Spleen (tissue), 11 donors: ENCODE data around the gene PREP. TPM values are rescaled to one million over a fixed set of nuclear protein-coding genes. Genes with fewer than 3 reads are reported as not detected.

Experiments used
- DNase-seq: peaks from one replicate; pipeline ENCODE4 v3.0.0-alpha.2; 2020
- H3K27ac ChIP-seq, 8 donors: fragments of 200-600 bp; sonication (generic) in 7 of 8; 1 replicate in 4 of 8; 2 replicates in 4 of 8; pipeline versions ENCODE4 v1.5.0 to v1.8.0; 2016 to 2021; ENCODE audit warnings: inconsistent platforms in 4 of 8, mild to moderate bottlenecking in 4 of 8, moderate library complexity in 1 of 8
- H3K27me3 ChIP-seq, 7 donors: fragments of 200-600 bp; sonication (generic) in 6 of 7; replicated peaks in 1 of 7; 1 replicate in 4 of 7; 2 replicates in 3 of 7; pipeline versions ENCODE4 v1.5.0 to v1.8.0; 2016 to 2021; ENCODE audit warnings: inconsistent platforms in 3 of 7, mild to moderate bottlenecking in 1 of 7
- H3K36me3 ChIP-seq, 6 donors: fragments of 200-600 bp; sonication (generic) in 5 of 6; 1 replicate in 4 of 6; 2 replicates in 2 of 6; pipeline versions ENCODE4 v1.5.0 to v1.8.0; 2016 to 2021; ENCODE audit warnings: inconsistent platforms in 2 of 6
- H3K4me1 ChIP-seq, 6 donors: fragments of 200-600 bp; sonication (generic) in 5 of 6; 1 replicate in 3 of 6; 2 replicates in 3 of 6; pipeline versions ENCODE4 v1.5.0 to v1.8.0; 2016 to 2021; ENCODE audit warnings: inconsistent platforms in 3 of 6
- H3K4me3 ChIP-seq, 8 donors: fragments of 200-600 bp; sonication (generic) in 7 of 8; 1 replicate in 4 of 8; 2 replicates in 4 of 8; pipeline versions ENCODE4 v1.5.0 to v1.8.0; 2016 to 2021; ENCODE audit warnings: inconsistent platforms in 4 of 8, mild to moderate bottlenecking in 4 of 8, moderate library complexity in 2 of 8
- H3K9me3 ChIP-seq, 8 donors: fragments of 200-600 bp; sonication (generic) in 7 of 8; 1 replicate in 4 of 8; 2 replicates in 4 of 8; pipeline versions ENCODE4 v1.5.0 to v1.8.0; 2016 to 2021; ENCODE audit warnings: inconsistent platforms in 4 of 8
- POLR2A ChIP-seq, 3 donors: fragments of 450-650 bp; IDR thresholded peaks; one replicate each; pipeline ENCODE4 v1.5.1; 2017; ENCODE audit warnings: antibody characterized with exemption in 3 of 3, mild to moderate bottlenecking in 1 of 3
- POLR2AphosphoS5 ChIP-seq, 3 donors: sonication (generic); formaldehyde crosslinking; IDR thresholded peaks; one replicate each; pipeline ENCODE4 v1.5.1; 2017; ENCODE audit warnings: antibody characterized with exemption in 3 of 3
- WGBS, 5 donors: extraction: QIAGEN DNeasy Blood & Tissue Kit in 3 of 5; methylation state at CpG; one replicate each; pipeline versions ENCODE4 v1.1.5 to v1.1.7; 2013 to 2018; 5-methylcytosine and 5-hydroxymethylcytosine counted together
- intact Hi-C: fragments of 100-400 bp; cut with DNase I; formaldehyde crosslinking; loops from one replicate; pipeline ENCODE4 v1.15.0; 2023; ENCODE audit warnings: low total_unique reads
- polyA plus RNA-seq, 3 donors: library from polyadenylated mRNA; stranded (reverse); fragments of 200-250 nt; gene quantifications; one replicate each; pipeline ENCODE4 v1.2.1, GENCODE V29; 2013
- total RNA-seq, 7 donors: library from RNA; depleted of rRNA in 3 of 7; stranded (reverse); fragments of >200 nt in 3 of 7; fragmentation: NEBNext Ultra II Directional in 4 of 7; extraction: Animal tissue kit (Norgen Biotek cat#: 25700) in 4 of 7; gene quantifications; one replicate each; pipeline versions ENCODE4 v1.1.0 to v1.2.1, GENCODE V29; 2016 to 2021
- TF ChIP-seq, protein P1 (sequence below), 11 experiments: fragments of 200-600 bp in 7 of 11; fragments of 450-650 bp in 4 of 11; sonication (generic) in 4 of 11; IDR thresholded peaks in 8 of 11; conservative IDR thresholded peaks in 3 of 11; 1 replicate in 7 of 11; 2 replicates in 4 of 11; pipeline versions ENCODE4 v1.4.0 to v1.8.0; 2016 to 2021; ENCODE audit warnings: antibody characterized with exemption in 11 of 11, inconsistent platforms in 4 of 11, mild to moderate bottlenecking in 1 of 11
- donor health status: healthy with polysubstance abuse.
- donor health status: DM: no; HTN: no; CAD: no; lungs with moderate emphysema.
- donor health status: DM: no; HTN: no; CAD: no.
- donor health status: Bipolar disorder and iron deficiency.
- donor health status: healthy.
- donor health status: DM: no; HTN: no; CAD: no.
- donor health status: DM: yes; HTN: yes; CAD: no.

PREP gene
- total and polyA plus RNA-seq, 10 donors: 9.8 to 22.9 (median 18.5) TPM

DNA sequence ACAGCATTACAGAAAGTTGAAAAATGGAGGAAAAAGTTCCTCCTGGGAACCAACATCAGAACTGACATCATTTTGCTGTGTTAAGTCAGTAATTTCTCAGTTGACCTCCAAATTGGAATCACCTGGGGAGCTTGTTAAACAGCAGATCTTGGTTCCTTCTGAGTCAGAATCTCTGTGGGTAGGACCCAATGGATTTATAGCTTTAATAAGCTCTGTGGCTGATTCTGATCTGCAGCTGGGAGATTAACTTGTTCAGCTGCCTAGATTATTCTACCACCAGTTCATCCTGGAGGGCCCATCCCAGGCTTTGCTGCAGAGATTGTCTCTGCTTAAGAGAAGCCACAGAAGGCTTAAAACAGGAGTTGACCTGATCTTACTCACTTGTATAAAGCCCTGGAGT is 132.4 kb downstream of the PREP start:
- Histone ChIP-seq H3K4me3 (no peak overlapping the region), H3K4me1 (no peaks in the 10 kb centered on the region), H3K9me3 (peaks cover 0 to 11% (median 3%) of the 10 kb centered on the region in 8 donors), H3K36me3 (peaks cover 0 to 7% (median 3%) of the 10 kb centered on the region in 6 donors), H3K27me3 (no peaks in the 10 kb centered on the region), H3K27ac (no peak overlapping the region)
- no peak for DNase-seq
- TF ChIP-seq, protein P1, sequence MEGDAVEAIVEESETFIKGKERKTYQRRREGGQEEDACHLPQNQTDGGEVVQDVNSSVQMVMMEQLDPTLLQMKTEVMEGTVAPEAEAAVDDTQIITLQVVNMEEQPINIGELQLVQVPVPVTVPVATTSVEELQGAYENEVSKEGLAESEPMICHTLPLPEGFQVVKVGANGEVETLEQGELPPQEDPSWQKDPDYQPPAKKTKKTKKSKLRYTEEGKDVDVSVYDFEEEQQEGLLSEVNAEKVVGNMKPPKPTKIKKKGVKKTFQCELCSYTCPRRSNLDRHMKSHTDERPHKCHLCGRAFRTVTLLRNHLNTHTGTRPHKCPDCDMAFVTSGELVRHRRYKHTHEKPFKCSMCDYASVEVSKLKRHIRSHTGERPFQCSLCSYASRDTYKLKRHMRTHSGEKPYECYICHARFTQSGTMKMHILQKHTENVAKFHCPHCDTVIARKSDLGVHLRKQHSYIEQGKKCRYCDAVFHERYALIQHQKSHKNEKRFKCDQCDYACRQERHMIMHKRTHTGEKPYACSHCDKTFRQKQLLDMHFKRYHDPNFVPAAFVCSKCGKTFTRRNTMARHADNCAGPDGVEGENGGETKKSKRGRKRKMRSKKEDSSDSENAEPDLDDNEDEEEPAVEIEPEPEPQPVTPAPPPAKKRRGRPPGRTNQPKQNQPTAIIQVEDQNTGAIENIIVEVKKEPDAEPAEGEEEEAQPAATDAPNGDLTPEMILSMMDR (IDR thresholded peaks at IDR 0.05 in 8 of 11, conservative IDR thresholded peaks at IDR 0.05 in 3 of 11): no peak
- TF ChIP-seq POLR2A (IDR thresholded peaks at IDR 0.05) (no peak), POLR2AphosphoS5 (IDR thresholded peaks at IDR 0.05) (no peak)
- intact Hi-C loops: no loop called here

DNA sequence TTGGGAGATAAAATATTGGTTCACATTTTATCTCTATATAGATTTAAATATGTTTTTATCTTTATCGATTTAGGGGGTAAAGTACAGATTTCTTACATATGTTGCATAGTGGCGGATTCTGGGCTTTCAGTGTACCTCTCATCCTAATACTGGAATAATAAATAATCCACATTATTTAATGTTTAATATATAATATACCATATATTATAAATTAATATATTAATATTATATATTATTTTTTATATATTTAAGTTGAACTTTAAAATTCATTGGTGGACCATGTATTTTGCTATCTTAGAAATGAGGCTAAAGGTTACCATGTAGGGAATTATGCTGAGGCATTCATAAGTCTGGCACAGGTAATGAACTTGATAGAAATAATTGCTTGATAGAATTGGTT is 133.5 kb downstream of the PREP start:
- Histone ChIP-seq H3K4me3 (no peak overlapping the region), H3K9me3 (peaks cover 0 to 11% (median 3%) of the 10 kb centered on the region in 8 donors), H3K4me1 (no peaks in the 10 kb centered on the region), H3K27me3 (no peaks in the 10 kb centered on the region), H3K36me3 (no peaks in the 10 kb centered on the region), H3K27ac (no peak overlapping the region)
- TF ChIP-seq, protein P1 (IDR thresholded peaks at IDR 0.05 in 8 of 11, conservative IDR thresholded peaks at IDR 0.05 in 3 of 11): no peak
- TF ChIP-seq POLR2A (IDR thresholded peaks at IDR 0.05): no peak
- TF ChIP-seq POLR2AphosphoS5 (IDR thresholded peaks at IDR 0.05): no peak
- DNase-seq: no peak
- 91 to 99% (median 98%) methylated on average over 2 of the region's 2 CpGs for WGBS, 5 donors
- intact Hi-C loops: no loop called here

DNA sequence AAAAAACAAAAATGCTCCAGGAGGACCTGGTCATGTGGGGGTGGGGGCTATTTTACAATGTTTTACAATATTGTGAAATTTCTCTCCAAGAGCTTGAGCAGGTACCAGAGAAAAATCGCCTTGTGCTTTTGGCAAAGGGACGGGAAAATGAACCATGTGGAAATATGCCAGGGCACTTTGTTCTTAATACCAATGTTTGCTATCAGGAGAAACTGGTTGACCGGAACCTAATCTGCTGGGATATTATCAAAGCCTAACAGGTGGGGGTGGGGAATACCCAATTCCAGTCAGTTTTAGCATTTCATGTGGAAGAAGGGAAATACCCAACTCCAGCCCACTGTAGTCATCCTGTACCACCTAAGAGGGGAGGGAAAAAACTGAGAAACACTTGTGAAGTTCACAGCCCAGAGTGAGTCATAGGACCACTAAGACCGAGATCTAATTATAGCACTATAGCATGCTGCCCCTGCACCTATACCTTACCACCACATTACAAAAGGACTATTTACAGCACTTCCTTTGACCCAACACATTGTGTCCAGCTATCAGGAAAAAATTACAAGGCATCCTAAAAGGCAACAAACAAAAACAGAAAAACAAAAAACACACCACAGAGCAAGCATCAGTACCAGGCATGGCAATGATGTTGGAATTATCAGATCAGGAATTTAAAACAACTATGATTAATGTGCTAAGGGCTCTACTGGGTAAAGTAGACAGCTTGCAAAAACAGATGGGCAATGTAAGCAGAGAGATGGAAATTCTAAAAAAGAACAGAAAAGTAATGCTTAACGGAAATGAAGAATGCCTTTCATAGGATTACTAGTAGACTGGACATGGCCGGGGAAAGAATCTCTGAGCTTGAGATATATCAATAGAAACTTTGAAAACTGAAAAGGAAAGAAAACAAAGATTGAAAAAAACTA is 138.9 kb downstream of the PREP start:
- no peak overlapping the region for H3K27ac ChIP-seq
- intact Hi-C loops: no loop called here

More for the DNA sequence above, 138.9 kb downstream of the PREP start:
- DNase-seq: no peak
- Histone ChIP-seq H3K9me3 (peaks cover 0 to 11% (median 3%) of the 10 kb centered on the region in 8 donors), H3K27me3 (no peaks in the 10 kb centered on the region), H3K4me3 (no peak overlapping the region), H3K4me1 (no peaks in the 10 kb centered on the region), H3K36me3 (no peaks in the 10 kb centered on the region)
- TF ChIP-seq POLR2AphosphoS5 (IDR thresholded peaks at IDR 0.05) (no peak), POLR2A (IDR thresholded peaks at IDR 0.05) (no peak)
- TF ChIP-seq, protein P1 (IDR thresholded peaks at IDR 0.05 in 8 of 11, conservative IDR thresholded peaks at IDR 0.05 in 3 of 11): no peak
- 84 to 93% (median 87%) methylated on average over 6 of the region's 6 CpGs for whole genome bisulfite sequencing, 5 donors
